Measurements from ENCODE around the gene ELOA. TPM values are rescaled to one million over a fixed set of nuclear protein-coding genes. Genes with fewer than 3 reads are reported as not detected.

ELOA gene
- total RNA-seq, 2 experiments from 2014 or later = 24.7 to 41.0 TPM

DNA sequence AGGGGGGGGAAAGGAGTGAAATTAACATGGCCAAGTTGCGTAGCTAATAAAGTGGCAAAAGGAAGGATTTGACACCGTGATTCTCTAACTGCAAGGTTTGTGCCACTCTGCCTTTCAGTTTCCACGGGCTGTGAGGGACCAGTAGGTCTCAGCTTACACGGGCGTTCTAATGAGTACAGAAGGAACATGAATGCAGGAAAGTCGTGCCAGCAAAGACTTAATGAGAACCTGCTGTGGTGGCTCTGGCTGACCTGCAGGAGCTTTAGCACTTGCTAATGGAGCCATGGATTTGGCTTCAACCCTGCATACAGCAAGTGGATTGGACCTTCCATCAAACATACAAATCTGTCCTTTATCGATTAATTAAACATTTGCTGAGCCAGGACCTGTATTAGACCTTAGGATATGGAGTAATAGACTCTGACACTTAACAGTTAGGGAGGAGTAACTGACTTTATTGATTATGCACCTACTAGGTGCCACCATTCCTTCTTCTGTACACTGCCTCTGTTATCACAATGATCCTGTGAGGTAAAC lies 19.8 kb downstream of the ELOA start:
- no peak overlapping the region for H3K27ac ChIP-seq (ENCODE audit: low read depth, low read length, poor library complexity, severe bottlenecking)
- peaks cover 15% of the 10 kb centered on the region for H3K4me1 ChIP-seq (ENCODE audit: insufficient read depth, low read length, poor library complexity, severe bottlenecking)
- no peak overlapping the region for H3K4me3 ChIP-seq (ENCODE audit: low read depth, low read length, poor library complexity, severe bottlenecking)
- POLR2A ChIA-PET = interaction anchor here (0.7 kb wide), 1 partner anchor 81 kb away, joined by 3 read pairs; no protein-coding TSS in a partner anchor
- DNase-seq (ENCODE audit: low spot score) = no peak
- H3K79me2 ChIP-seq (ENCODE audit: insufficient read depth, low read depth, low read length) = no peaks in the 10 kb centered on the region
- H3K4me2 ChIP-seq (ENCODE audit: low read length) = no peak overlapping the region
- intact Hi-C loops (cut with micrococcal nuclease; ENCODE audit: unreplicated experiment) = no loop called here
- H3K36me3 ChIP-seq (ENCODE audit: insufficient read depth, low read length) = peaks cover 79% of the 10 kb centered on the region
- TF ChIP-seq CTCF (conservative IDR thresholded peaks at IDR 0.05; ENCODE audit: low read length) (no peak), EZH2phosphoT487 (IDR thresholded peaks at IDR 0.05; ENCODE audit: borderline replicate concordance, low read depth, low read length) (no peak)
- H4K20me1 ChIP-seq (ENCODE audit: insufficient read depth, low read length) = no peaks in the 10 kb centered on the region
- H3K9me3 ChIP-seq (ENCODE audit: low read length) = no peaks in the 10 kb centered on the region
- no TSS peak for BruUV-seq (replicated peaks)
- no peak overlapping the region for H2AFZ ChIP-seq (ENCODE audit: low read length)
- CTCF ChIA-PET (ENCODE audit: unreplicated experiment) = no interaction called here
- no peaks in the 10 kb centered on the region for H3K9me2 ChIP-seq (ENCODE audit: insufficient read depth, low read length)

- Histone ChIP-seq H3K79me2 (ENCODE audit: insufficient read depth, low read depth, low read length) (no peaks in the 10 kb centered on the region), H3K27ac (ENCODE audit: low read depth, low read length, poor library complexity, severe bottlenecking) (no peak overlapping the region), H3K4me3 (ENCODE audit: low read depth, low read length, poor library complexity, severe bottlenecking) (no peak overlapping the region), H4K20me1 (ENCODE audit: insufficient read depth, low read length) (no peaks in the 10 kb centered on the region), H2AFZ (ENCODE audit: low read length) (no peak overlapping the region), H3K36me3 (ENCODE audit: insufficient read depth, low read length) (peaks cover 41% of the 10 kb centered on the region), H3K9me3 (ENCODE audit: low read length) (no peaks in the 10 kb centered on the region), H3K4me1 (ENCODE audit: insufficient read depth, low read length, poor library complexity, severe bottlenecking) (peaks cover 10% of the 10 kb centered on the region), H3K4me2 (ENCODE audit: low read length) (no peak overlapping the region), H3K9me2 (ENCODE audit: insufficient read depth, low read length) (no peaks in the 10 kb centered on the region)
- no peak for TF ChIP-seq CTCF (conservative IDR thresholded peaks at IDR 0.05; ENCODE audit: low read length)
- TF ChIP-seq EZH2phosphoT487 (IDR thresholded peaks at IDR 0.05; ENCODE audit: borderline replicate concordance, low read depth, low read length) = no peak
- CTCF ChIA-PET (ENCODE audit: unreplicated experiment) = no interaction called here
- intact Hi-C loops (cut with micrococcal nuclease; ENCODE audit: unreplicated experiment) = no loop called here
- DNase-seq (ENCODE audit: low spot score) = no peak
- no TSS peak for BruUV-seq (replicated peaks)
- POLR2A ChIA-PET = interaction anchor here (0.6 kb wide), 1 partner anchor 209 kb away, joined by 3 read pairs; no protein-coding TSS in a partner anchor
These were observed 25.5 kb downstream of the ELOA start for GRCh38 chr1:23768733-23769132.

Measured in OCI-LY7 (cell line).